SK-N-SH treated with all-trans-retinoic acid at 6 μM for 48 hours (cell line): ENCODE measurements around the gene LRR1.

ENCODE experiments used
- ATAC-seq: fragments of 200-7000 bp; cut with Tn5 transposase; 3 replicates; pipeline ENCODE4 v1.9.1; 2020; ENCODE audit warnings: mild to moderate bottlenecking, moderate library complexity
- BACH2 ChIP-seq: fragments of 250-450 bp; sonication (Bioruptor Pico); IDR thresholded peaks from 2 replicates; pipeline ENCODE4 v1.9.0; 2021; ENCODE audit warnings: mild to moderate bottlenecking, borderline replicate concordance
- CREB5 ChIP-seq: fragments of 250-450 bp; sonication (Bioruptor Pico); IDR thresholded peaks from 2 replicates; pipeline ENCODE4 v1.5.1; 2020; ENCODE audit warnings: low read depth, mild to moderate bottlenecking, moderate library complexity
- CSDC2 ChIP-seq: fragments of 250-450 bp; sonication (Bioruptor Pico); IDR thresholded peaks from 2 replicates; pipeline ENCODE4 v1.5.0; 2020; ENCODE audit warnings: mild to moderate bottlenecking, moderate library complexity
- CSRNP3 ChIP-seq: fragments of 250-450 bp; sonication (Bioruptor Pico); IDR thresholded peaks from 2 replicates; pipeline ENCODE4 v1.5.1; 2021; ENCODE audit warnings: mild to moderate bottlenecking, moderate library complexity
- ESRRG ChIP-seq: fragments of 250-450 bp; sonication (Bioruptor Pico); IDR thresholded peaks from 2 replicates; pipeline ENCODE4 v1.6.1; 2021; ENCODE audit warnings: mild to moderate bottlenecking
- GLIS3 ChIP-seq: fragments of 250-450 bp; sonication (Bioruptor Pico); IDR thresholded peaks from 2 replicates; pipeline ENCODE4 v1.5.0; 2020; ENCODE audit warnings: mild to moderate bottlenecking, moderate library complexity
- ISL1 ChIP-seq: fragments of 250-450 bp; sonication (Bioruptor Pico); IDR thresholded peaks from 2 replicates; pipeline ENCODE4 v2.1.2; 2022; ENCODE audit warnings: mild to moderate bottlenecking, moderate library complexity
- OSR1 ChIP-seq: fragments of 250-450 bp; sonication (Bioruptor Pico); IDR thresholded peaks from 2 replicates; pipeline ENCODE4 v1.8.0; 2022; ENCODE audit warnings: moderate library complexity, mild to moderate bottlenecking, inconsistent platforms
- PATZ1 ChIP-seq: fragments of 250-450 bp; sonication (Bioruptor Pico); IDR thresholded peaks from 2 replicates; pipeline ENCODE4 v1.8.0; 2020; ENCODE audit warnings: mild to moderate bottlenecking, moderate library complexity, borderline replicate concordance
- POU6F1 ChIP-seq: fragments of 250-450 bp; sonication (Bioruptor Pico); IDR thresholded peaks from 2 replicates; pipeline ENCODE4 v1.8.0; 2021; ENCODE audit warnings: low read depth, mild to moderate bottlenecking, moderate library complexity, borderline replicate concordance
- PPARA ChIP-seq: fragments of 250-450 bp; sonication (Bioruptor Pico); IDR thresholded peaks from 2 replicates; pipeline ENCODE4 v1.5.0; 2020; ENCODE audit warnings: mild to moderate bottlenecking, borderline replicate concordance
- TCF4 ChIP-seq: fragments of 250-450 bp; sonication (Bioruptor Pico); IDR thresholded peaks from 2 replicates; pipeline ENCODE4 v1.8.0; 2021; ENCODE audit warnings: mild to moderate bottlenecking, moderate library complexity, borderline replicate concordance
- TOX ChIP-seq: fragments of 250-450 bp; sonication (Bioruptor Pico); IDR thresholded peaks from 2 replicates; pipeline ENCODE4 v1.8.0; 2021; ENCODE audit warnings: mild to moderate bottlenecking, moderate library complexity, borderline replicate concordance
- TSHZ2 ChIP-seq: fragments of 250-450 bp; sonication (Bioruptor Pico); IDR thresholded peaks from 2 replicates; pipeline ENCODE4 v1.5.0; 2020; ENCODE audit warnings: mild to moderate bottlenecking, moderate library complexity
- ZC3H10 ChIP-seq: fragments of 250-450 bp; sonication (Bioruptor Pico); IDR thresholded peaks from 2 replicates; pipeline ENCODE4 v1.5.1; 2021; ENCODE audit warnings: mild to moderate bottlenecking, moderate library complexity
- ZFP3 ChIP-seq: fragments of 250-450 bp; sonication (Bioruptor Pico); IDR thresholded peaks from 2 replicates; pipeline ENCODE4 v1.5.0; 2020; ENCODE audit warnings: mild to moderate bottlenecking, moderate library complexity
- ZNF565 ChIP-seq: fragments of 450-650 bp; formaldehyde crosslinking; conservative IDR thresholded peaks from 2 replicates; pipeline ENCODE4 v1.5.0; 2020; ENCODE audit warnings: low read depth, mild to moderate bottlenecking, moderate library complexity
- ZNF70 ChIP-seq: fragments of 450-650 bp; formaldehyde crosslinking; IDR thresholded peaks from 2 replicates; pipeline ENCODE4 v1.5.0; 2020; ENCODE audit warnings: mild to moderate bottlenecking, moderate library complexity
- ZNF8 ChIP-seq: fragments of 450-650 bp; formaldehyde crosslinking; IDR thresholded peaks from 2 replicates; pipeline ENCODE4 v1.5.0; 2020; ENCODE audit warnings: mild to moderate bottlenecking, moderate library complexity

LRR1 gene

GRCh38 chr14:49634547-49635334, 36.0 kb downstream of the LRR1 start, which contains the start of gene DNAAF2:
TSS of gene DNAAF2 (minus strand) at chr14:49635244. CDS start at chr14:49635149, 95 bp downstream.
- TF ChIP-seq ZNF8 (CRISPR knock-in tag) (no peak), ZFP3 (CRISPR knock-in tag) (peak; percentile 85), ZNF565 (CRISPR knock-in tag) (no peak), GLIS3 (0 out of 2 replicates have a peak, but pooled peaks have one; percentile 49)
- ATAC-seq: peak; percentile 74

- no peak for TF ChIP-seq BACH2 (CRISPR knock-in tag)
- no peak for TF ChIP-seq PATZ1
- TF ChIP-seq CSDC2: no peak
- no peak for TF ChIP-seq CSRNP3 (CRISPR knock-in tag)
- no peak for TF ChIP-seq ZFP3 (CRISPR knock-in tag)
- no peak for TF ChIP-seq CREB5 (CRISPR knock-in tag)
- no peak for TF ChIP-seq ZNF8 (CRISPR knock-in tag)
- no peak for TF ChIP-seq TOX (CRISPR knock-in tag)
- TF ChIP-seq ZNF565 (CRISPR knock-in tag): no peak
- TF ChIP-seq ESRRG (CRISPR knock-in tag): no peak
- no peak for TF ChIP-seq OSR1 (CRISPR knock-in tag)
- TF ChIP-seq PPARA (CRISPR knock-in tag): no peak
- no peak for TF ChIP-seq ZC3H10
- no peak for TF ChIP-seq ZNF70 (CRISPR knock-in tag)
- no peak for TF ChIP-seq TSHZ2 (CRISPR knock-in tag)
- TF ChIP-seq GLIS3: no peak
- TF ChIP-seq TCF4: no peak
- no peak for ATAC-seq
Measured at GRCh38 chr14:49636866-49637265, 38.1 kb downstream of the LRR1 start.

GRCh38 chr14:49637534-49638078, 38.9 kb downstream of the LRR1 start:
- no peak for ATAC-seq
- no peak for TF ChIP-seq PATZ1
- peak; percentile 55; the same call in 1 of the 2 replicates for TF ChIP-seq TSHZ2 (CRISPR knock-in tag)
- TF ChIP-seq OSR1 (CRISPR knock-in tag): no peak
- no peak for TF ChIP-seq ZC3H10
- TF ChIP-seq ZNF70 (CRISPR knock-in tag): no peak
- TF ChIP-seq ZNF565 (CRISPR knock-in tag): no peak
- no peak for TF ChIP-seq TOX (CRISPR knock-in tag)
- peak; percentile 65 for TF ChIP-seq ISL1 (CRISPR knock-in tag)
- TF ChIP-seq TCF4: peak; percentile 58
- TF ChIP-seq ZFP3 (CRISPR knock-in tag): no peak
- TF ChIP-seq ZNF8 (CRISPR knock-in tag): no peak
- no peak for TF ChIP-seq ESRRG (CRISPR knock-in tag)
- no peak for TF ChIP-seq POU6F1 (CRISPR knock-in tag)
- TF ChIP-seq CREB5 (CRISPR knock-in tag): no peak
